Stimulated activated CD4-positive, alpha-beta T cell treated with anti-CD3 and anti-CD28 coated beads, TNF-alpha, amount 100 ng/mL, for 1 hour (primary cell): Measurements from ENCODE around the gene RPS14.

Experiments used
- DNase-seq, 3 donors: peaks; one replicate each; pipeline ENCODE4 v3.0.0-alpha.2; 2020; ENCODE audit warnings: low read depth in 3 of 3, low spot score in 1 of 3

Gene RPS14

DNA sequence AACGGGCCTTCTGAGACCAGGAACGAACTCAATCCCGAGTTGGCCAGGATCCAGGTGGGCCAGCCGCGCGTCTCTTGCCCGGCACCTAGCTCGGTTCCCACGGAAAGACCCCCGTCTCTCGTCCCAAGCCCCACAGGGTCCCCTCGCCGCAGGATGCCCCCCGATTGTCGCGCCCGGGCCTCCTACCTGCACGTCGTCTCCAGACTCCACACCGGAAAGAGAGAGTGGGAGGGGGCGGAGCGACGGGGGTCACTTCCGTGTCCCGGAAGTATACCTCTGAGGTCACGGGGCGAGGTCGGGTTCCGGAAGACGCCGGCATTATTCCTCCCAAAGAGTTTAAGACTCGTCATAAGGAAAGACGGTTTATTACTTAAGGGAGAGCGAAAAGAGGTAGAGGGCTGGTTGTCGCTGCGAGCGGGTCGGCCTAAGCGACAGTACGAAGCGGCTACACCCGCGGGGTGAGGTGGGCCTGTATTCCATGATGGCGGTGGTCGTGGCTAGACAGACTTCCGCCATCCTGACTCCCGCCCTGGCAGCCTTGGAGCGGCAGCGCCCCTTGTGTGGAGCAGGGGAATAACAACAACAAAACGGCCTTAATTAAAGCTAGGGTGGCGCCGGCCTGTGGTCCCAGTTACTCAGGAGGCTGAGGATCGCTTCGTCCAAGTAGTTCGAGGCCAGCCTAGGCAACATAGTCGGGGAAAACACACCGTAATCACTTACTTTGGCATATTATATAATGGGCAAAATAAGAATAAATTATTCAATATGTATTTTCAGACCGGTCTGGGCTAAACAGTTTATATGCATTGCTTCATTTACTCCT lies at the start of gene RPS14:
TSS of gene RPS14 (minus strand) at position 223 of the 823 bp plus-strand sequence. CDS start 2,006 bp downstream, outside the sequence.
- DNase-seq = peak; percentile 79 to 91 (median 80)

DNA sequence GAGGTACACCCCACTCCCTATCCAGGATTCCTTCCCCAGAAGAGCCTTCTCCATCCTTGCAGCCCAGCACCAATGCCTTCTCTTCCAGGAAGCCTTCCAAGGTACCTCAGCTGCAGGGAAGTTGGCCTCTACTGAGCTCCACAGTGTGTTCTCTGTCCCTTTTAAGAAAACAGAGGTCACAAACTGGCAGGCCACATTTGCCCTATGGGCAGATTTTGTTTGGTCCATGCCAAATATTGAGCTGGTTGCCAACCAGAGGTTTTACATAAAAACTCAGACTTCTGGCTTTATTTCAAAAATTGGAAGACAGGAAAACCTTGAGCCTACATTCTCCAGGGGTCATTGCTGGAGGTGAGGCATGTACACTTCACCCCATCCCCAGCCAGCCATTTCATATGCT lies 49.4 kb upstream of the RPS14 start:
- DNase-seq = no peak

DNA sequence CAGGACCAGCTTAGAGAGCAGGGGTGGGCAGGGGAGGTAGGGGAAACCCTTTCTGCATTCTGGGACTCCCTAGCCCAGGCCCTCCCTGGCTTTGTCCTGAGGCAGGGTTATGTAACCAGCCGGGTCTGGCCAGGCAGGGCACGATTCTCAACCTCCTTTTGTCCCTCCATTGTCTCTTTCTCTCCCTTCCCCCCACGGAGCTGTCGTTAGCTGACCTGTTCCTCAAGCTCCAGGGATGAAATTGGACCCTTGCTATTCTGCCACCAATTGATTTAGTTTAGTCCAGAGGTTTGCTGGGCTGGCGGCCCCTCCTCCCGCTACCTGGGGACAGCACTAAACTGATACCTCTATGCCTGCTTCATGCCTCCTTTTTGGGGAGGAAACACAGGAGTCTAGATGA lies 49.0 kb upstream of the RPS14 start:
- no peak for DNase-seq

DNA sequence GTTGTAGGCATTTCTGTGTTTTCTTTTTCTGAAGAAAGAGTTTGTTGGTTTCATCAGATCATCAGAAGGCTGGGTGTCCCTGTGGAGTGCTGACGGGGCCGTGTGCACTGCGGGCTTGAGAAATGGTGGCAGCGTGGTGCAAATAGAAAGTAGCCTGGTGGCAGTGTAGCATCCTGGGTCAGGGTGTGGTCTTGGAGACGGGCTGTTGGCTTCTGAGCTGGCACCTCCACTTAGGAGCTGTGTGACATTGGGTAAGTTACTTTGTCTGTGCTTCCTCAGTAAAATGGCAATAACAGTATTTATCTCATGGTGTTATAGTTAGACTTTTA lies 48.4 kb upstream of the RPS14 start:
- no peak for DNase-seq

DNA sequence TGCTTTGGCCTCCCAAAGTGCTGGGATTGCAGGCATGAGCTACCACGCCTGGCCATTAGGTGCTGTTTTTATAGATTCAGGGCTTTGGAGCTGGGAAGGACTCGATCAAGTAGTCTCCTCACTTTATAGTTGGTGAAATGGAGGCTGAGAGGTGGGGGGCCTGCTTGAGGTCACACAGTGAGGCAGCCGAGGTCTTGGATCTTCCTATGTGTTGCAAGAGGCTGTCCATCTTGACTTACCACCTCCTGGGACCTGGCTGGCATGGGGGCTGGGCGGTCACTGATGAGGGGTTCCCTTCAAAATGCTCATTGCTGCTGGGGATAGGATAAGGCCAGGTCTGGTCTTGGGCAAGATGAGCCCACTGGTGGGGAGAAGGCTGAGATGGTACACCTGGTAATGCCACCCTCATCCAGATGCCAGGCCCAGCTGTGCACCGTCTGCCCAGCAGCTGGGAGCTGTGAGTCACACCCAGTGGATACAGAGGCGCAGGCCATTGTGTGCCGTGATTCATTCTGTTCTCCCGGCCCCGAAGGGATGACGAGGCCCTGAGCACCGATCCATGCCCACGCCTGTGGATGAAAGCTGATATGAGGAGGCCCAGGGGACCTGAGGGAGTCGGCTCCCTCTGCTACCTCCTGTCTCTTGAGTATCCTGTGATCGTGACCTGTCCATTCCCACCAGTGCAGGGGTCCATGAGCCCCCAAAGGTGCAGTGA lies 47.9 kb upstream of the RPS14 start:
- DNase-seq = no peak

DNA sequence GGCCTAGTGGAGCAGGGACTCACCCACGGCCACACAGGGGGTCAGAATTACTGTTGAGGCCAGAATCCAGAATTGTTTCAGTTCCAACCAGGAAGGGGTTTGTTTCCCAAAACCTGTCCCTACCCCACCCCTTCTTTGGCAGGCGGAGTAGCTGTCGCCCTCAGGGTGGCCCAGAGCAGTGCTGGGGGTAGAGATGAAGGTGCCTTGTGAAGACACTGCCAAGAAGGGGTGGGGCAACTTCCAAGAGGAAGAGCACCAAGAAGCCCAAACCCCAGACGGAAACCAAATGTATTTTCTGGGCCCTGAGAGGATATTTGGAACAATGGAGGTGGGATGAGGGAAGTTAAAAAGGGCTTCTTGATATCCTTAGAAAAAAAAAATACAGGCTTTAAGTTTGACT lies 47.0 kb upstream of the RPS14 start:
- no peak for DNase-seq

DNA sequence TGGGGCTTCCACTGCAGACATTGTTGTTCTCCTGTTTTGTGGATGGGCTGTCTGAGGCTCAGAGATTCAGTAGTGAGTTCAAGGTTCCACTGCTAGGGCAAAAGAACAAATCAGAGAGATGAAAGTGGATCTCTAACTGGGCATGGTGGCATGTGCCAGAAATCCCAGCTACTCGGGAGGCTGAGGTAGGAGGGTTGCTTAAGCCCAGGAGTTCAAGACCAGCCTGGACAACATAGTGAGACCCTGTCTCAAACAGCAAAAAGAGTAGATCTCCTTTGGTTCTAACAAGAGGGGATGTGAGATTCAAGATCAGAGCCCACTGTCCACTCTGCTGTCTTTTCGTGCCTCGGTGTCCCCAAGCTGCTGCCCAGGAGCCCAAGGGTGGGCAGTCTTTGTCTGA lies 46.6 kb upstream of the RPS14 start:
- no peak for DNase-seq

DNA sequence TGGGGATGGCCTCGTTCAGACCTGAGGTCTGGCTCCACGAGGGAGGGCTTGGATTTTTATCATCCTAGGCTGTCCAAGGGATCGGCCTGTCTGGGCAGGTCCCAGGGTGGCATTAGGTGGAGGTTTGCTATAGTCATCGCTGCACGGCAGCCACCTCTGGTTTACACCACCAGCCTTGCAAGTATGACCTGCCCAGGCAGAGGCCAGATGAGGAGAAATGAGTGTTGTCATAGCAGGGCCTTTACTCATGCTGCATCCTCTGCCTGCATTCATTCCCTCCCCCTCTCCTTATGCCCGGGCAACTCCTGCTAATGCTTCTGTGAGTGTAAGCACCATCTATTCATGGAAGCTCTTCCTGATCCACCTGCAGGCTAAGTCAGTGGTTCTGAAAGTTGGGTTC lies 43.1 kb upstream of the RPS14 start:
- DNase-seq = no peak

DNA sequence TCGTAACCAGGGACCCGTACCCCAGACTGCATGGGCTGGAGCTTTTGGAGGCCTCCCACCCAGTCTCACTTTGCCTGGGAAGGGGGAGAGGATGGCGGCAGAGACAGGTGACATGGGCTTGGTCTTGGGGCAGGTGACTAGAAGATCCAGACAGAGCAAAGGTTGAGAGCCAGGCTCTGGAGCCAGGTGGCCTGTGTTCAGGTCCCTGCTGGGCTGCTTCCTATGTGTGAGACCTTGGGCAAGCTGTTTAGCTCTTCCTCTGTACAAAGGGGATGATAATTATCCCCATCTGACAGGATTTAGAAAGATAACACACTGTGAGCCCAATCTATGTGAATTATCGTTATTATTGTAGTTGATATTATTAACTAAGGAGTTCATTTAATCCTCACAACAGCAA lies 42.3 kb upstream of the RPS14 start:
- no peak for DNase-seq

DNA sequence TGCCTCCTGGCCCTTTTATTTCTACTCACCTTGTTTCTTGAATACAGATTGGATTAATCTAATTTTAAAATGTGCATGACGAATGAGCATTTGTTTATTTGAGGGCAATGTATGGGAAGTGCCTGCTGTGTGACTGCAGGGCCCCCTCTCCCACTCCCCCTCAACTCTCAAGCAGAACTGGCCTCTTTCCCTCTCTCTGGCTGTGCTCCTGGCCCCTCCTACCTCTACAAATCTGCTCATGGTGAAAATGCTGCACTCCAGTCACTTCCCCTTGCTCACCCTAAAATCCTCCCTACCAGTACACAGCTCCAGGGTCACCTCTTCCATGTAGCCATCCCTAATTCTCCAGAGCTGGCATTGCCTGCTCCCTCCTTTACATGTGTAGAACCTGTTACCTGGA lies 41.2 kb upstream of the RPS14 start:
- DNase-seq = no peak

DNA sequence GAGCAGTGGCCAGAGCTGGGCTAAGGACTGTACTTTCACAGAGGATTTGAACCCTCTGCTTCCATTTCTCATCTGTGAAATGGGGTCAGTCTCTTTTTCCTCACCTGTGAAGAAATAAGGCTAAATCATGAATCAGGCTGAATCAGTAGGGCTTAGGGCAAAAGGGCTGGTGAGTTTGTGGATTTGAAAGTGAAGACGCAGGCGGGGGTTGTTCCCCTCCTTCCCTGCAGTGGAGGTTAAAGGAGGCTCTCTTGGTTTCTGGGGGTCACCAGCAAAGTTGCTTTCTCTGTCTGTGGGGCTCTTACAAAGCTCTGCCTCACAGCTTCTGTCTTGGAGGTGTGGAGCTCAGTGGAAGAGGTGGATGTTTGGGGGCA lies 40.7 kb upstream of the RPS14 start:
- DNase-seq = no peak

DNA sequence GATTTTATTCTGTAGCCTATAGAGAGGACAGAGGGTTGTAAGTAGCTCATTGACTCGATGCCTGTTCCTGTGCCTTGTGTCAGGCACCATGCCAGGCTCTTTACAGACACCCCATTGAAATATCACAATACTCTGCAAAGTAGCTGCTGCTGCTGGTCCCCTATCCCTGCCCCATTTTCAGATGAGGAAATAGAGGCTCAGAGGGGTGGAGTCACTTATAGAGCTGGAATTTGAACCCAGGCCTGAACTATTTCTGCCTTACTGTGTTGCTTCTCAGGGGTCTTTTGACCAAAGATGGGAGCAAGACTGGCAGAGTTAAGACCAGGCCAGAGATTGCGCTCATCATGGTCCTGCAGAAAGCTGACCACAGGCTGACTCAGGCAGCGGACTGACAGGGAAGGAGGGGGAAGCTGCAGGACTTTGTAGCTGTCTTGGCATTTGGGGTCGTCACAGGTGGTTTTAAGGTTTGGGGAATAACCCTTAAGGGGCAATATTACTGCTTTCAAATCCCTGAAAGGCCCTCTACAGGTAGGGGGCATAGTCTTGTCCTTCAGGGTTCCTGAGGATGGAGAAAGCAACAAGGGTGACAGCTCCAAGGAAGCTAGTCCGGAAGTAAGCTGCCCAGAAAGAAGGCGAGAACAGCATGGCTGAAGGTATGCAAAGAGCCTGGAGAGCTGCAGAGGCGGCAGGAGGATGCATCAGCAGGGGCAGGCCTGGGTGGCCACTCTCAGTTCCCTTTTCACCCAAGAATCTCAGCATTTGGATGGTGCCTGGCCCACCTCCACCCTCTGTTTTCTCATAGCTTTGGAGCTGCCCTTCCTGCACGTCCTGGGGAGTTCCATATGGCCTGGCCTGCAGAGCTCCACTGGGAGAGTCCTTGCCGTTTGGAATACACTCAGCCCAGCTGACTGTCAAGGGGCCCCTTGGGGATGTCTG lies 40.1 kb upstream of the RPS14 start:
- DNase-seq = no peak

DNA sequence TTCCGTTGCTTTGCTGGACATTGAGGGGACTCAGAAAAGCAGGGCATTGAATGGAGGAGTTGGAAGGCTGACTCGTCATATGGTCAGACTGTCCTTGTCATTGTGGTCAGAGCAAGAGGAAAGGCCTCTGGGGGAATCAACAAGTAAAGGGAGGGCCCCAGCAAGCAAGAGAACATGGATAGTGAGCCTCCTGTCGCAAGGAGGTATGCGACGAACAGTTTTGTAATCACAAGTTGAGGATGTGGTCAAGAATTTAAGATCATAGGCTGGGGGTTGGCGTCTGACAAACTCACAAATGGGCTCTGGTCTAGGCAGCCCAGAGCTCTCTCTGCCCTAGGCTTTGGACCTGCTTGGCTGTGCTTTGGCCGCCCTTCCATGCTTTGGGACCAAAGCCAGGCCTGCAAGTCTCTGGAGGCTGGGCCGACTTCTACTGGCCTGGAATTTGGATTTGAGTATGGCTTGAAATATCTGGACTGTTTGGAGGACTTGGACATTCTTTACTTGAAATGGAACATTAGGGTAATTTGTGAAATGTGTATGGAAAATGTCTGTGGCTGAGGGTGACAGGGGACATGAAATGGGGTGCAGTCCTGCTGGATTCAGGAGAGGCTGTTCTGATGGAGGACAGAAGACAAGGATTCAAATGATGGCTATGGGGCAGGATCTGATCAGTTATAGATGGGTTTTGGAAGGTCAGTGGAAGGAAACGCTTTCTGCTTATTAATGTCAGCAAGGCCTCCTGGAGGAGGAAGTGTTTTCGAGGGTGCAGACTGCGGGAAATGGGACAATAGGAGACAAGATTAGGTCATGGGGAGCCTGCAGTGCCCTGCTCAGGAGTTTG lies 39.2 kb upstream of the RPS14 start:
- DNase-seq = no peak

DNA sequence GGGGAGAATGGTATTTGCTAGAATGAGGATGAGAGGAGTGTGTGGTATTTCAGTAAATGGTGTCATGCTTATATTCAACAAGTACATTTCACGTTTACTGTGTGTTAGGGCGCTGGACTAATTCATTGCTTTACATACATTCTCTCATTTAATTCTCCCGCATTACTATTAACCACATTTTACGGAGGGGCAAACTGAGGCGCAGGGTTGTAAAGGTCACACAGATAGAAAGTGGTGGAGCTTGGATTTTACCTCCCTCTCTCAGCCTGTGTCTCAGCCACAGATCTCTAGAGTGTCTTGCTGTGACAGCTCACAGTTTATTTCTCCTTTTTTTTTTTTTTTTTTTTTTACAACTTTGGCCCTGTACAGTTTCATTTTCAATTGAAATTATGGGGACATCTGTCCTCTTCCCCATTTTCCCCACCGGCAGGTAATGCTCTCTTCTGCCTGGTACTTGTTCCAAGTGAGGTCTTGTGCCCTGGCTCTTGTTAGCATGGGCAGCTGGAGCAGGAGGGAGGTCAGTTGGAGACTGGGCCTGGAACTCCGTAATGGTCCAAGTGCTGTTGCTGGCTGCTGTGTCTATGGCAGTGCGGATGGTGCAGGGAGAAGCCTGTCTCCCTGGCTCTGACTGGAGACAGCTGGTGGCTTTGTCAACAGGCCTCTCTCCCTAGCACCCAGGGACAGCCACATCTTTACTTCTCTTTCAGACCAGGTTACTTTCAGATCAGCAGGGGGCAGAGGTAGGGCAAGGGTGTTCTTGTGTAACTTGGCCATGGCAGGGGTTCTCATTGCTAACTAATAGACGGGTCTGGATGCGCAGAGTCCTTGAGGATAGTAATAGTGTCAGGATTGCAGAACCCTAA lies 37.9 kb upstream of the RPS14 start:
- no peak for DNase-seq

DNA sequence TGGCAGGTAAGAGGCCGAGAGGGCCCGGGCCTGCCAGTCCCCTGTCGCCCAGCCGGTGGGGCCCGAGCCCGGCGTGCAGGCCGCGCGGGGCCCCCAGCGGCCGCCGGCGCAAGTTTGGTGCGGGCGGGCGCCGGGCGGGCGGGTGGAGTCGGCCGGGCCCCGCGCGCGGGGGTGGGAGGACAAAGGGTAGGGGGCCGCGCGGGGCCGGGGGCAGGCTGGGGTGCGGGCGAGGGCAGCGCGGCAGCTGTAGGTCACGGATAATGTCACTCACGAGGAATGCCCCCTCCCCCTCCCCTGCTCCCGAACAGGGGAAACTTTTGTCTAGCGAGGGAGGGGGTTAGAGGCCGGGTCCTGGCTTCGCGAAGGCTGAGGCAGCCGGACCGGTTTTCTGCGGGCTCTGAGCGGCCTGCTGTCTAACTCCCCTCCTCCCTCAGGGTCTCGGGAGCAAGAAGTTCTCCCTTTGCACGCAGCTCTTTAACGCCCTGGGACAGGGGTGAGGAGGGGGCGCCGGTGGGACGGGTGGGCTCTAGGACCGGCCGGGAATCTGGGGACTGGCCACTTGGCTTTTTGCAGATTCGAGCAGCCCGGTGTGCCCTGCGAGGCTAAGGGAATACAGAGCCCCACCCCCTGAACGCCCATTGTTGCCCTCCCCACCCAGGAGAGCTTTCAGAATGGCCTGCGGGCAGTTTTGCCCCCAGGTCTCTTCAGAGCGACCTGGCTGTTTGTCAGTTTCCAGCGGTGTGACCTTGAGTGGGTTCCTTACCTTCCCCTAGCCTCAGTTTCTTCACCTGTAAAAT lies 37.1 kb upstream of the RPS14 start:
- peak in 1 of 3 donors; percentile 45 for DNase-seq

DNA sequence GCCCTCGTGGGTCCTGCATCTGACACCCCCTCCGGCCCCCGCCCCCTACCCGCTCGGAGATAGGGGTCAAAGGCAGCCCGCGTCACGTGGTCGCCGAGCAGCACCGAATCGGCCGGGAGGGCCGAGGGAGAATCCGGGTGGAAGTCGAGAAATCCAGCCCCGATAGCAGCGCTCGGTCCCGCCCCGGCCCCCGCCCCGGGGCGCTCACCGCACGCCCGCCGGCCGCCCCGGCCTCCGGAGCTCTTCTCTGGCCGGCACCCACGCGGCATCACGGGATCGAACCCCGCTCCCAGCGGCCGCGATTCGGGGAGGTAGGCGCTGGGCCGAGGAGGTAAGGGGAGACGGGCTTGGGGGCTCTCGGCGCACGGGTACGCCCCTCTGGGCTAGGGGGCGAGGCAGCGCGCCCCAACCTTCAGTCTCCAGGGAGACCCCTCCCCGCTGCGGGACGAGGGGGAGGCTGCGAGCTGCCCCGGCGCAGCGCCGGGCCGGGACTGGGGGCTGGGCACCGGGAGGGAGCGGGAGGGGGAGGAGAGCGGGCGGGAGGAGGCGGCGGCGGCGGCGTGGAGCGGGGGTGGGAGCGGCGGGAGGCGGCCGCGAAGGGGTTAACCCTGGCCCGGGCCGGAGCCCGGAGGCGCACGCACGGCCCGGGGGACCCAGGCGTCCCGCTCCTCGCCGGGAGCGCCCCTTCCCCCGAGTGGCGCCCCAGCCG lies 36.3 kb upstream of the RPS14 start:
- DNase-seq = peak in 1 of 3 donors; percentile 21

DNA sequence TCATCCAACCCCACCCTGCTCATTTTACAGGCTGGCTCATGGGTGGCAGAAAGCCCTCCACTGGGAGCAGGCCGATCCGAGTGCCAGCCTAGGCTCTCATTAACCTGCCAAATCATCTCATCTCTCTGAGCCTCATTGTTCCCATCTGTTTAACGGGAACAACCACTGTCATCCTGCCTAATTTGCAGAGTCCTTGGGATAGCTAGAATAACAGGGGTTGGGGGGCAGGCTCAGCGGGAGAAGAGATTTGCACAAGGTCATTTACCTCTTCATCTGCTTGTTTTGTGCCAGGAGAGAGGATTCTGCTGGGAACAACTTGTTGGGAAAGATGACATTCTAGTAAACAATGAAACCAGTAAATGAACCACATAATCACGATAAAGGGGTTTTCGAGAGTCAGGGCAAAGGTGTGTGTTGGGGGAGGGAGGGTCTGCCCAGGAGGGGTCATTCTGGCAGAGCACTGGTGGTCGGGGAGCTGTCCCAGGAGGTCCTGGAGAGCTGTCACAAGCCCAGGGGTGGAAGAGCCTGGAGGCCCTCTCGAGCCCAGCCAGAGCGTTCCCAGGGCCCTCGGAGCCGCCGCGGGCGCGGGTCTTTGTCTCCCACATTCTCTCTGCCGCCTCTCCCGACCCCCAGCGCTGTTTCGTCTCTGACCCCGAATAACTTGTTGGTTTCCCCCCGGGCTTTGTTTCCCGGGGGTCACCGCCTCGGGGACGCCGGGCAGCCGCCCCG lies 35.6 kb upstream of the RPS14 start:
- no peak for DNase-seq

DNA sequence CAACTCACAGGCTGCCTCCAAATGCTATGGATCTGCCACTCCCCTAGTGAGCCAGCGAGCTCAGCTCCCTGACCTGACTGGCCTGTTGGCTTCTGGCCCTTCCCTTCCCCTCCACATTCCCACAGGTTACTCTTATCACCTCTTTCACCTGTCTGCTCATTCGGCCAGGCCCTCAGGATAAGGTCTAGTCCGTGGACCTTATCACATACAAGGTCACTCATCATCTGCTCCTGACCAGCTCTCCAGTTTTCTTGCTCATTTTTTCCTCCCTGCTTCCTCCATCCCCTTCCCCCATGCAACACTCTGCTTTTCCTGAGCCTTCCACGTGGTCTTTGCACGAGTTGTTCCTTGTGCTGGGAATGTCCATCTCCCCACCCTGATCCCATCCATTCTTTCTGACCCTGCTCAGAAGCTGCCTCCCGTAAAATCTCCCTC lies 32.5 kb upstream of the RPS14 start:
- no peak for DNase-seq
